HG02943 (cell line): ENCODE measurements around the gene NETO1.
A peak's percentile ranks its signal among the peaks of the same experiment; 100 is the strongest.

Source experiments
- ATAC-seq: cut with Tn5 transposase; IDR thresholded peaks from one replicate; pipeline ENCODE4 v1.9.1; 2021; ENCODE audit warnings: mild to moderate bottlenecking, low read depth, moderate library complexity; ENCODE audit not compliant: unreplicated experiment

Gene NETO1

DNA sequence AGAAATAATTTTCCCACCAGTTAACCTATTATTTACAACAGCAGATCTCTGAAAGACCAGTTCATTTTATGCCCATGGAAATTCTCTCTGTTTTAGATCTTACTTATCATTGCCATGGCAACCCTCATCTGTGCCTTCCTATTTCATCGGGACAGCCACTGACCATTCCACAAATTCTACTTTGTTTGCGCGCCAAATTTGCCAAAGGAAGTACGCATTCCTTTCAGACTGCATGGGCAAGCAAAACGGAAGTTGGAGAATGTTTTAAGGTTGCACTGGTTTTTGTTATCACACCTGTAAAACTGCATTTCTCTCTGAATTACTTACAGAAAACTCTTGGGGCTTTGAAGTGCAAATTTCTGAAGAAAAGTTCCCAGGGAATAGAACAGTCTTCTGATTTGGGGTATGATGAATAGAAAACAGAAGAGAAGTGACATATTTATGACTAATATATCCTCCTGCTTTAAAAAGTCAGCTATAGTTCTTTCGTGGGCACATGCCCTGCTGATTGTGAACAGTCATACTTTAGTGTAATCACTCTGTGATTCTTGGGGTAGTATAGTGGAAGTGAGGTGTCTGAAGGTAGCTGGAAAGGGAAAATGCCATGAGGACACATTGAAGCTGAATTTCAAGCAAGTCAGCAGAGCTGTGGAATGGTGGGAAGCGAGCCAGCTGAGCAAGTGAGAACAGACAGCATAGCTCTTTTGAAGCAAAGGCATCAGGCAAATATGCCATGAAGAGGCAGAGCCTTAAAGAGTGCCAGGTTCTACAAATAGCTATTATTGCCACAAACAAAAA lies 20.9 kb downstream of the NETO1 start:
- ATAC-seq: no peak

DNA sequence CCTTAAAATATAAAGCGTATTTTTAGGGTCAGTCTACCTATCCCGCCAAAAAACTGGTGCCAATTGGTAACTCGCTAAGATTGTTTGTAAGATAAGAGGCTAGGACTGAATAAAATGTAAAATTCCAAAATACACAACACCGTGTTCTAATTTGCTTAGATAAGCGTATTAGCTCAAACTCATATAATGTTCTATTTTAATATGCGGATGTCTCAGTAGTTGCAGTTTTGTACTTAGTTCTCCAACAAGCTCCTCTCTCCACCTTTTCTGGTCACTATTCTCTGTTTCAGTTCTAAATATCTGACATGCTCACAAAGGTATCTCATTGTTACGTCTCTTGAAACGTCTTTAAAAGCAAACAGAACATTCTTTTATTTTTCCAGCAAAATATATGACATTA lies 24.0 kb downstream of the NETO1 start:
- no peak for ATAC-seq

DNA sequence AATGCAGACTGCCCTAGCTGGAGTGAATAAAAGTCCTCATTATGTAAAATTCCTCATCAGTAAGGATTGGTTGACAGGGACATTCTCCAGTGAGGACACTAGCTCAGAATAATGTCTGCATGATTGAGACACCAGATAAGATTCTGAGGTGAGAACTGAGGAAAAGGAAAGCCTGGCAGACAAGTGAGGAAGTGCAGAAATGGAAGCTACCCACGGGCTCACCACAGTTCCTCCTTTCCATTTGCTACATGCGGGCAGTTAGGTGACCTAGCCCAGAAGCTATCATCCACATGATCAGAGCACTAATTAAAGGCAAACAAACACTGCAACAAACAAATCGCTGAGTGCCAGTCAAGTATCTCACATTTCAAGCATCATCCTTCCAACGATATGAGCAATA lies 27.7 kb downstream of the NETO1 start:
- ATAC-seq: no peak

DNA sequence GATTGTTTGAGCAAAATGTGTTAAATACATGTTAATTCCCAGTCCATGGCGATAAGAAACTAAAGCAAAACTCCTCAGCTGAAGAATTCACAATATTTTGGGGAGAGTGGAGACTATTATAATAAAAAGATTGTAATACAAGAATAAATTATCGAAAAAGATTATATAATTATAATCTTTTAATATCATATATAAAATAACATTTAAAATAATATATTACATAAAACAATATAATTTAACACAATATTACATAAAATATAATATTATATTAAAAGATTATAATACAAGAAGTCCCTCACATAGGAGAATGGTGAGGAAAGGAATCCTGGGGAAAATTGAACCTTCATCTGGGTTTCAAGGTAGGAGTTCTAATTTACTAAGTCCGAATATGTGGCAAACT lies 33.1 kb downstream of the NETO1 start:
- no peak for ATAC-seq

DNA sequence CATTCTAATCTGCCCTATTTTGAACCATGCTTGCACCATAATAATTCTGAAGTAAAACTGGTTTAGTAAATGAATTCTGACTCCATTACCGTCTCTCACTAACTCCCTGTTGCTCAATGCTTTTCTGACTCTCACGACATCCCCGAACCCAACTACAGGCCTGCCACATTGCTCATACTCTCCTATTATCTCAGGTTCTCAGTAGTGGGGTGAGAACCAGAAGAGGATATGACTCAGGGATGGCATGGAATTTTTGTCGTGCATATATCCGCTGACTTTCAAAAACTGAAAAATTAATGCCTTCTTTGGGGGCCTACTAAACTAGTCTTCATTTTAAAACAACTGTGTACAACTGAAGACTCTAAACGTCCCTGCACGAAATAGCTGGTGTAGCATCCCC lies 34.3 kb downstream of the NETO1 start:
- no peak for ATAC-seq

DNA sequence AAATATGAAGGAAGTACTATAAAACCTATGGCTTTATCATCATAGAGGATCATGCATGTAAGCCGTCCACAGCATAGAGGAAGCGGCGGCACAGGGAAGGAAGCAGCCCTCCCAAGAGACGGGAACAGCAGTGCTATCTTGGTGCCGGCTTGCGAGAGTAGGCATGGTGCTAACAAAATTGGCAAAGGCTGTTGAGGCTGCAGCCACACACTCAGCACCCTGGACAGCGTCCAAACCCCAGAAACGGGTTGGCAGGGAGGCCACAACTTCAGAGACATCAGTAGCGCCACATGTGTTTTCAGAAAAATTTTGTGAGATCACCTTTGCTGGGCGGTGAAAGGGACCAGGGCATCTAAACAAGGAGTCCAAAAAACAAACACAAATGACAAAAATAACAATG lies 37.7 kb downstream of the NETO1 start:
- no peak for ATAC-seq

DNA sequence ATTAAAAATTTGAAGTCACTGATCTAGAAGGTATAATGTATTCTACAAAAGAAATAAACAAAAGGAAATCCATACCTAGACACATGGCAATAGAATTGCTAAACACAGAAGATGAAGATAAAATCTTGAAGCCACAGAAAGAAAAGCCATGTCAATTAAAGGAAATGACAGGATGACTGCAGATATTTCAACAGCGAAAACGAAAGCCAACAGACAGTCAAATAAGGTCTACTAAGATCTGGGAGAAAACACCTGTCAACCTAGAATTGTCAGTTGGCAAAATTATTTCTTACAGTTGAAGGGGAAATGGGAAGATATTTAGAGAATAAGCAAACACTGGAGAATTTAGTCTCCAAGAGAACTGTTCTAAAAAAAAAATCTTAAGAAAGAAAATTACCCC lies 39.2 kb downstream of the NETO1 start:
- ATAC-seq: no peak

DNA sequence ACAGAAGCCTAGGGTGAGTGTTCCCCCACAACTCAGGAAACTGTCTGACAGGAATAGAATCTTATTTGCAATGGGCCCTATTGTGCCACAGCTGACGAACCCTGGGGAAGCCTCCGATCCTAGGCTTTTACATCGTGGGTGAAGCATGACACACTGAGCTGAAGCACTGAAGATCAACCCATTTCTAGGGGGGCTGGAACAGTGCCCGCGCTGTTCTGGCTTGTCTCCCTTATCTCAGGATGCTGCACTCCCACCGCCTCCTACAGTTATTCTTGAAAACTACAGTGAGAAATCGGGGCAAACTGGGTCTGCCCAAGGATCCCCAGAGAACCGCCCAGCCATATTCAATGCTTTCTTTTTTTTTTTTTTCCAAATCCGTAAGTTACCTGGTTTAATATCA lies 41.1 kb downstream of the NETO1 start:
- ATAC-seq: no peak

DNA sequence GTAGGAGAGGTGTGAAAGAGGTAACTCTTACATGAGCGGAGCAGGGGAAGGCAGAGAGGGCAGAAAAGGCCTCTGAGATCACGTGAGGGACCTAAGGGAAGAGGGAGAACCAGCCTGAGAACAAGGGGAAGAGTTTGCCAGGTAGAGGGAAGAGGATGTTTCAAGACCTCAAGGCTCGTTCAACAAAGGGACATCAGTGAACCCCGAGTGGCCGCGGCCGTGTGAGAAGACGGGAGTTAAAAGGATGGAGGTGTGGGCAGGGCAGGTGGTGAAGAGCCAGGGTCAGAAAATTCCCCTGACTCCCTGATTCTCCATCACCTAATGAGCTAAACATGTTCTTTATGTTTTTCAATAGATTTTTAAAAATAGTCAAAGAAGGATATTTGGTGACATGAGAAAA lies 44.4 kb downstream of the NETO1 start:
- ATAC-seq: no peak

DNA sequence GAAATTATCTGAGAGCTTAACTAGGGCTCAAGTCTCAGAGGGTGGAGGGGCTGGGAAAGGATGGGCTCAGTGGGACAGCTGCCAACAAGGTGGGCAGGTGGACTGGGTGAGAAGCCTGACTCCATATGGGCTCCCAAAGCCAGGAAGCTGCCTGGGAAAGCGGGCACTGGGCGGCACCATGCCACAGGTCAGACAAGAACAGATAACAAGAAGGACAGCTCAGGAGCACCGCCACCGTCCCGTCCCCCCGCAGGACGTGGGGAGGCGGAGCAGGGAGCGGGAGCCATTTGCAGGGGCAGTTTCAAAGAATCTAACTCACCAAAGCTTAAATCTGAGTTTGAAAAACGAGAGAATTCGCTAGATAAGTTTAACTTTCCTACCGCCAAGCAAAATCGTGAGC lies 45.6 kb downstream of the NETO1 start:
- ATAC-seq: no peak

DNA sequence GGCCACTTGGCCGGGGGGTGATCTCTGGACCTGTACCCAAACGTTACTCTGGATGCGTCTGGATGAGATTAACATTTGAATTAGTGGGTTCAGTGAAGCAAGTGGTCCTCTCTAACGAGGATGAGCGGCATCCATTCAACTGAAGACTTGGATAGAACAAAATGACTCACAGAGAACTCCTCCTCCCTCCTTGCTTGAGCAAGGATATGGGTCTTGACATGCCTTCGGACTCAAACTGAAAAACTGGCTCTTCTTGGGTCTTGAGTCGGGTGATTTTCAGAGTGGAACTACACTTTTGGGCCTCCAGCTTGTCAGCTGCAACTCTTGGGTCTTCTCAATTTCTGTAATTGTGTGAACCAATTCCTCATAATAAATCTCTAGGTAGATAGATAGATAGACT lies 47.2 kb downstream of the NETO1 start:
- ATAC-seq: no peak

DNA sequence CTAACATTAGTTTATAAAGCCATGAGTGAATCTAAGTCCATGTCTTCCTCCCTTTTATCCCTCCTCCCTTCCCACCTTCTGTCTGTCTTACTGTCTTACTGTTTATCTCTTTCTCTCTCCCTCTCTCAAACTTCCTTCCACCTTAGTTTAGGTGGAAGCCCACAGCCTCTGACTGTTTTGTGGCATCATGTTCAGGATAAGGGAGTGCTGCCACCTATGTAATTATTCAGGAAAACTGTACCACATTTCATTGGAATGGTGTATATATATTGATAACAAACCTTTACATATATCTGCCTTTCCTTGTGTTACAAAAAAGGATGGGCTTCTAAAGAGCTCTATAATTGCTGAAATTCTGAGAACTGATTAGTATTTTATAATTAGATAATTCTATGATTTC lies 48.7 kb downstream of the NETO1 start:
- ATAC-seq: no peak

DNA sequence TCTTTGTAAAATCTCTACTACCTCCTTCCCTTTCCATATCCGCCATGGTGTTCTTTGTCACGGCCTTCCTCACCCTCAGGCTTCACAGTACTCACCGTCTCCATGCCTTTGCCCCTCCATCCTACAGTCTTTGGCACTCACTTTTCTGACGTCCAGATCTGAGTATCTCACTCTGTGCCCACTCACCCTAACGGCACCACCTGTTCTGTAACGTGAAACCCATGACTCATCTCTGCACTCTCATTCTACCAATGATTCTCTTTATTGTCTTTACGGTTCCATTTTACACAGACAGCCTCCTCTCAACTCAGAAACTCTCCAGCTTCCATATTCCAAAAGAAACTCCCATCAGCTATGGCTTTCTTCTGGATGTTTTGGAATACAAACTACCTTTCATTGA lies 56.7 kb downstream of the NETO1 start:
- peak; percentile 63 for ATAC-seq

DNA sequence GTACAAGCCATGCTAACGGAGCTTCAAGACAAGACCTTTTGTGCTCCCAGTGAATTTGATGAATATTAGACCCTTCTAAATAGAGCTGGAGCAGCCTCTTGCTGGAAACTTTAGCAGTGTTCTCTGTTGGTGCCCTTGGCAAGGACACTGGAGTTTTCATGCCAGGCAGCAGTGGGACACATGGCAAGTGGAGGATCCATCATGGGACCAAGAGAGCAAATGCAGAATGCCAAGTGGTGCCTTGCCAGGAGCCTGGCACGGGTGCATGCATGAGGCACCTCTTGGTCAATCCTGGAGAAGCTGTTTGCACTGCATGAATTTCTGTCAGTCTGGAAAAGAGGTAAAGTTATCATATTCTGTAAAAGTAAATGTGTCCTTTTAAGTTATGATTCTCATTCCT lies 59.1 kb downstream of the NETO1 start:
- no peak for ATAC-seq

DNA sequence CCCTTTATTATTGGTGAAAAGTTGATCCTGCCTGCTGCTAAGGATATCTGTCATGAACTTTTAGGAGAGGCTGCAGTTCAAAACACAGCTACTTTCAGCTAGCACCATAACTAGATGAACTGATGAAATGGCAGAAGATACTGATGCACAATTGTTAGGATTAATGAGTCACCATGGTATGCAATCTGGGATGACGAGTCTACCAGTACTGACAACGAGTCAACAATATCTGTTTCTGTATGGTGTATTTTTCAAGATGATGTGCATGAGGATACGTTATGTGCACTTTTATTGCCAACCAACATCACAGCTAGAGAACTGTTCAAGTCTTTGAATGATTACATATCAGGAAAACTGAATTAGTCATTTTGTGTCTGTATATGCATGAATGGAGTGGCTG lies 68.7 kb downstream of the NETO1 start:
- ATAC-seq: no peak

DNA sequence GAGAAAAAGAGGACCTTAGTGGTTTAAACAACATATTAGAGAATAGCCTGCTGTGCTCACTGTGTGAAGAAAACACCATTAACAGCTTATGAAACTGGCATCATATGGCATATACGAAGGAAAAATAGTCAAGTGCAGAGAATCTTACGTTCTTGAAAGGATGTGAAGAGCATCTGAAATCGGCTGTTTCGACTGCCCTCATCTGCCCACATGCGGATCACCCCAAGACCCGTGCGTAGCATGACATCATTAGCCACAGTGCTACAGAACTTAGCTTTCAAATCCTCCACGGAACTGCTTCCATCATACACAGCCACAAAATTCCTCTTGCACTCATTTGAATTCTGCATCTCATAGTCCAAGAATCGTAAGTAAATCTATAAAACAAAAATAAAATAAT lies 84.3 kb downstream of the NETO1 start:
- no peak for ATAC-seq

DNA sequence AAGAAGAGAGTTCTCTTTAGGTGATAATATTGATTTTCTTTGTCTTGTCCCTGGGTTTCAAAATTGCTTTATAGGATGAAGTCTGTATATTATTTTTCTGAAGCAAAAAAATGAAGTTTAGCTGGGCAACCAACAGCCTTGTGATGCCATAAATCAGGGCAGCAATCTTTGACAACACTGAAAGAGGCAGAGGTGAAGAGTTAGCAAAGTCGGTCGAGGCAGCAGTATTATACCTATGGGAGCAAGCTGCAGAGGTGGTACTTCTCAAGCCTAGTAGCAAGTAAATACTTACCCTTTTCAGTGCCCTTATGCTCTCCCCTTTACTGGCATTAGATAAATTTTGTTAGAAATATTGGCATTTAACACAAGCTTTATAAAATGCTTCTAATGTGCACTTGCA lies 92.9 kb downstream of the NETO1 start:
- ATAC-seq: no peak

DNA sequence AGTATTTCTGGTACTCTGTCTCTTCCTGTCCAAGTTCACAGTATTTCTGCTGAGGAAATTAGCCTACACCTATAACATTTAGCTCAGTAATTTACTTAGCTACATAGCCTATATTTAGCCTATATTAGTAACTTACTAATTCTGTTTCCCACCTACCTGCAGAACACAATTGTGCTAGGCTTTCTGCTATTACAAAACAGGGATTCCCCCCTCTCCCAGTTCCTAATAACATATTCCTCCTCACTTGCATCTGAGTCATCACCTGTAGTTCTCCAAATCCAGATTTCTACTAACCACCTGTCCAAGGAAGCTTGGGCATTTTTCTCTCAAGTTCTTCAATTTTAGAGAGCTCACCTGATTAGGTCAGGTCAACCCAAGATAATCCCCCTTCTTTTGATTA lies 94.9 kb downstream of the NETO1 start:
- no peak for ATAC-seq

DNA sequence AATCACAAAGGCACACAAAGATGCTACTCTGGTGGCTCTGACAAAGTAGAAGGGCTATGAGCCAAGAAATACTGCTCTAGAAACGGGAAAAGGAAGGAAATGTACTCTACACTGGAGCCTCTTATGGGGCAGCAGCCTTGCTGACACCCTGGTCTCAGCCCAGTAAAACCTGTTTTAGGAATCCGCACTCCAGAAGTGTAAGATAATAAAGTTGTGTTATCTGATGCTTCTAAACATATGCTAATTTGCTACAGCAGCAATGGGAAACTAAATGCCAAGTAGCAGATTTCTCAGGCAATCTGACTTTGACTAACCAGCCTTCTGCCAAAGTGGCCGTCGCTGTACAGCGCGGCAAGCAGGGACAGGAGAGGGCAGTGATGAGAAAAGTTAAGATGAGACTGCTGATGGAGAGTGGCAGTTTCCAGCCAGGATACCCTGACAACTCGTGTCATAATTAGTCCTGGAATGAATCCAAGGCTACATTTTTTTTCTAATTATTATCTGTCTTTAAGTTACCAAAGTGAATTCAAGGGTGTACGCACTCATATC lies 99.0 kb downstream of the NETO1 start:
- ATAC-seq: no peak

DNA sequence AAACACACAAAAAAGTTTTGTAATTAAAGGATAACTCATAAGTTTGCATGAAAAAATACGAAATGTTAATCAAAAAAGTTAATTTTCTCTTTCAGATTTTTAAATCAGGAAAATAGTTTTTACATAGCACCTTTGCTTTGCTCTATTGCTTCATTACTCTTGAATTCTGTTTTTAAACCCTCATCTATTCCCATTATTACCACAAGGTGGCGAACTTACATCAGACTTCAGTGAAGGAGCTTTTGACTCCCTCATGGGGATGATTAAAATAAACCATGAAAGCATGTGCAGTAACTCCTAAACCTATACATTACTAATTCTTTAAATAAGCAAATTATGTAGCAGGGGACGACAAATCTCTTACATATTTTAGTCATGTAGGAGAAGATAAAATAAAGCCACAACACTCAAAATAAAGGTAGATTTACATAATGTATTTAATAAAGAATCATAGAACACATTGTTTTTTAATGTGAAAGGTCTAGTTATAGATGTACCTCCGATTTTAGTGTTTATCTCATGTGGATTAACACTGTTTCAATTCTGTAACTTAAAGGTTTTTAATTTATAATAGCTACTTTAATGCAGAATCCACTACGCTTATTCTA lies 105.2 kb downstream of the NETO1 start:
- ATAC-seq: peak; percentile 79

DNA sequence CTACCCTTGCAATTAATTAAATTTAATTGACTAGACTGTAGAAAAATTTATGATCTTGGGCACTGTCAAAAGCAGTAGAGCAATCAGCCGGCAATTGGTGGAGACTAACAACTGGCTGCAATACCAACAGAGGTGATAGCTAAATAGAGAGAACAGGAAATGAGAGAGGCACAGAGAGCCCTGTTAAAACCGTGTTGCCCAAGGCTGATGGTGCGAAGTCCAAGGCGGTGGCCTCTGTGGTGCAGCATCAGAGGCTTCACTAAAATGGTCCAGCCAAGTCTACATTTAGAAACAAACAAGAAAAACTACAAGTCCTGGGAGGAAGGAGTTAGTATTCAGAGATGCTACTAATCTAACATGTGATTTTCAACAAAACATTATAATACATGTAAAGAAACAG lies 115.6 kb downstream of the NETO1 start:
- ATAC-seq: no peak

DNA sequence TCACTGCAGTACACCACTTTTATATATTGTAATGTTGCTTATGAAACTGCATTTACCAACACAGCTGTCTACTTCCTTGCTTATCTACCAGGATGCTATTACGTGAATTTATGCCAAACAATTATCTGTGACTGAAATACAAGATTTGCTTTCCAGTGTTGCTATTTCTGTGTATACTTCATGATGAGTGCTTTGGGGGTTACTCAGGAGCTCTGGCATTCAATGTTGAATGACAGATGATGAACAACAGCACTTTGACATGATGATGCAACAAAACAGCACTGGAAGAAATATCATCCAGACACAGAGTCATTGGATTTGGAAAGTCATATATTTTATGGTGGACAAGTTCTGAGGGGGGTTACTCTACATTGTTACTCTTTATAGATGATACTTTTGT lies 125.8 kb downstream of the NETO1 start:
- ATAC-seq: no peak
